ENCODE results near the gene ABCC6.
"Not testable (repeated sequence)": the region's sequence is repeated elsewhere in the genome, so short reads cannot be mapped to it uniquely, and the experiment has no call there.

Gene ABCC6

GRCh38 chr16:16185095-16185494 lies 38.2 kb downstream of the ABCC6 start:
- no peaks in the 10 kb centered on the region for H3K4me1 Mint-ChIP-seq
- no peaks in the 10 kb centered on the region for H3K27me3 Mint-ChIP-seq
- ATAC-seq (no peak), DNase-seq (no peak)
- no peak overlapping the region for H3K27ac Mint-ChIP-seq
- no peaks in the 10 kb centered on the region for H3K9me3 Mint-ChIP-seq
- no peak overlapping the region for H3K4me3 Mint-ChIP-seq

GRCh38 chr16:16184594-16184993 lies 38.7 kb downstream of the ABCC6 start:
- Mint-ChIP-seq H3K27ac (no peak overlapping the region), H3K27me3 (no peaks in the 10 kb centered on the region), H3K9me3 (no peaks in the 10 kb centered on the region), H3K4me3 (no peak overlapping the region), H3K4me1 (no peaks in the 10 kb centered on the region)
- DNase-seq (no peak), ATAC-seq (no peak)

GRCh38 chr16:16183562-16183961 lies 39.7 kb downstream of the ABCC6 start:
- no peak overlapping the region for H3K4me3 Mint-ChIP-seq
- no peaks in the 10 kb centered on the region for H3K4me1 Mint-ChIP-seq
- H3K27ac Mint-ChIP-seq = no peak overlapping the region
- H3K27me3 Mint-ChIP-seq = no peaks in the 10 kb centered on the region
- no peak for DNase-seq
- no peaks in the 10 kb centered on the region for H3K9me3 Mint-ChIP-seq
- no peak for ATAC-seq

- no peak for ATAC-seq
- H3K4me3 Mint-ChIP-seq = no peak overlapping the region
- H3K27me3 Mint-ChIP-seq = no peaks in the 10 kb centered on the region
- H3K27ac Mint-ChIP-seq = no peak overlapping the region
- DNase-seq = no peak
- H3K9me3 Mint-ChIP-seq = no peaks in the 10 kb centered on the region
- H3K4me1 Mint-ChIP-seq = no peaks in the 10 kb centered on the region
Measured at GRCh38 chr16:16182918-16183317, 40.4 kb downstream of the ABCC6 start.

- not testable (repeated sequence) for DNase-seq, H3K9me3 Mint-ChIP-seq, H3K27me3 Mint-ChIP-seq, H3K4me1 Mint-ChIP-seq, H3K27ac Mint-ChIP-seq, ATAC-seq, H3K4me3 Mint-ChIP-seq
Measured at GRCh38 chr16:16181748-16182147, 41.5 kb downstream of the ABCC6 start.

GRCh38 chr16:16178455-16179162 lies 44.7 kb downstream of the ABCC6 start:
- Mint-ChIP-seq H3K27me3 (no peaks in the 10 kb centered on the region), H3K4me3 (no peak overlapping the region), H3K4me1 (no peaks in the 10 kb centered on the region), H3K9me3 (peaks cover 8 to 9% of the 10 kb centered on the region in 2 donors), H3K27ac (no peak overlapping the region)
- no peak for DNase-seq
- no peak for ATAC-seq

GRCh38 chr16:16176328-16176727 lies 47.0 kb downstream of the ABCC6 start:
- DNase-seq (no peak), ATAC-seq (no peak)
- Mint-ChIP-seq H3K27me3 (no peaks in the 10 kb centered on the region), H3K9me3 (peaks cover 9 to 11% of the 10 kb centered on the region in 2 donors), H3K27ac (no peak overlapping the region), H3K4me1 (no peaks in the 10 kb centered on the region), H3K4me3 (no peak overlapping the region)

GRCh38 chr16:16175296-16175695 lies 48.0 kb downstream of the ABCC6 start:
- Mint-ChIP-seq H3K9me3 (peaks cover 9 to 12% of the 10 kb centered on the region in 2 donors), H3K4me3 (no peak overlapping the region), H3K27ac (no peak overlapping the region), H3K4me1 (no peaks in the 10 kb centered on the region), H3K27me3 (no peaks in the 10 kb centered on the region)
- ATAC-seq = no peak
- DNase-seq = no peak

GRCh38 chr16:16172991-16173390 lies 50.3 kb downstream of the ABCC6 start:
- peaks cover 9 to 12% of the 10 kb centered on the region in 2 donors for H3K9me3 Mint-ChIP-seq
- H3K27me3 Mint-ChIP-seq = no peaks in the 10 kb centered on the region
- H3K4me1 Mint-ChIP-seq = no peaks in the 10 kb centered on the region
- ATAC-seq = no peak
- no peak overlapping the region for H3K4me3 Mint-ChIP-seq
- H3K27ac Mint-ChIP-seq = peak overlapping the region in 1 of 2 donors; percentile 23
- DNase-seq = no peak

- H3K4me3 Mint-ChIP-seq = no peak overlapping the region
- peak; percentile 68 for ATAC-seq
- no peaks in the 10 kb centered on the region for H3K27me3 Mint-ChIP-seq
- H3K9me3 Mint-ChIP-seq = peaks cover 8 to 12% of the 10 kb centered on the region in 2 donors
- no peaks in the 10 kb centered on the region for H3K4me1 Mint-ChIP-seq
- peak overlapping the region in 1 of 2 donors; percentile 1 for H3K27ac Mint-ChIP-seq
- no peak for DNase-seq
Measured at GRCh38 chr16:16171332-16171919, 51.9 kb downstream of the ABCC6 start.

GRCh38 chr16:16169615-16170014 lies 53.7 kb downstream of the ABCC6 start:
- Mint-ChIP-seq H3K9me3 (peaks cover 0 to 5% of the 10 kb centered on the region in 2 donors), H3K4me3 (no peak overlapping the region), H3K4me1 (no peaks in the 10 kb centered on the region), H3K27ac (no peak overlapping the region), H3K27me3 (no peaks in the 10 kb centered on the region)
- ATAC-seq (no peak), DNase-seq (no peak)

- ATAC-seq (no peak), DNase-seq (no peak)
- Mint-ChIP-seq H3K27me3 (no peaks in the 10 kb centered on the region), H3K27ac (no peak overlapping the region), H3K9me3 (peaks cover 0 to 5% of the 10 kb centered on the region in 2 donors), H3K4me1 (no peaks in the 10 kb centered on the region), H3K4me3 (no peak overlapping the region)
Measured at GRCh38 chr16:16168431-16168830, 54.9 kb downstream of the ABCC6 start.

- Mint-ChIP-seq H3K4me1 (no peaks in the 10 kb centered on the region), H3K9me3 (peaks cover 0 to 5% of the 10 kb centered on the region in 2 donors), H3K27ac (no peak overlapping the region), H3K4me3 (no peak overlapping the region), H3K27me3 (no peaks in the 10 kb centered on the region)
- no peak for DNase-seq
- ATAC-seq = no peak
Measured at GRCh38 chr16:16167927-16168326, 55.4 kb downstream of the ABCC6 start.

GRCh38 chr16:16166949-16167348 lies 56.3 kb downstream of the ABCC6 start:
- Mint-ChIP-seq H3K4me1 (no peaks in the 10 kb centered on the region), H3K9me3 (peaks cover 0 to 5% of the 10 kb centered on the region in 2 donors), H3K4me3 (no peak overlapping the region), H3K27me3 (no peaks in the 10 kb centered on the region), H3K27ac (no peak overlapping the region)
- ATAC-seq (no peak), DNase-seq (no peak)

GRCh38 chr16:16166085-16166484 lies 57.2 kb downstream of the ABCC6 start:
- no peaks in the 10 kb centered on the region for H3K4me1 Mint-ChIP-seq
- no peaks in the 10 kb centered on the region for H3K9me3 Mint-ChIP-seq
- DNase-seq (no peak), ATAC-seq (no peak)
- no peaks in the 10 kb centered on the region for H3K27me3 Mint-ChIP-seq
- H3K4me3 Mint-ChIP-seq = no peak overlapping the region
- no peak overlapping the region for H3K27ac Mint-ChIP-seq

GRCh38 chr16:16164243-16164642 lies 59.1 kb downstream of the ABCC6 start:
- Mint-ChIP-seq H3K4me3 (no peak overlapping the region), H3K4me1 (no peaks in the 10 kb centered on the region), H3K9me3 (peaks cover 4 to 7% of the 10 kb centered on the region in 2 donors), H3K27ac (no peak overlapping the region), H3K27me3 (no peaks in the 10 kb centered on the region)
- ATAC-seq (no peak), DNase-seq (no peak)

GRCh38 chr16:16163571-16163970 lies 59.7 kb downstream of the ABCC6 start:
- Mint-ChIP-seq H3K4me1 (no peaks in the 10 kb centered on the region), H3K27me3 (no peaks in the 10 kb centered on the region), H3K9me3 (peaks cover 10 to 12% of the 10 kb centered on the region in 2 donors), H3K4me3 (no peak overlapping the region), H3K27ac (no peak overlapping the region)
- DNase-seq = no peak
- ATAC-seq = no peak
